ENCODE measurements around the gene NKAIN1.
A peak's percentile ranks its signal among the peaks of the same experiment; 100 is the strongest.
"Not testable (repeated sequence)": the region's sequence is repeated elsewhere in the genome, so short reads cannot be mapped to it uniquely, and the experiment has no call there.

Gene NKAIN1

GRCh38 chr1:31183927-31184554 lies 55.6 kb downstream of the NKAIN1 start:
- Histone ChIP-seq H3K27me3 (no peaks in the 10 kb centered on the region), H3K4me1 (peaks cover 40% of the 10 kb centered on the region), H3K4me2 (peak overlapping the region; percentile 58), H3K9ac (0 out of 2 replicates have a peak overlapping the region, but pooled peaks have one; percentile 4), H4K20me1 (peaks cover 31% of the 10 kb centered on the region), H3K36me3 (no peaks in the 10 kb centered on the region), H3K4me3 (no peak overlapping the region), H3K9me3 (no peaks in the 10 kb centered on the region), H3K27ac (no peak overlapping the region)
- TF ChIP-seq Cebpa-rat (IDR thresholded peaks at IDR 0.05): no peak

GRCh38 chr1:31183126-31183525 lies 56.6 kb downstream of the NKAIN1 start:
- Histone ChIP-seq H3K9ac (no peak overlapping the region), H3K4me3 (no peak overlapping the region), H3K9me3 (no peaks in the 10 kb centered on the region), H3K4me2 (no peak overlapping the region), H3K27ac (no peak overlapping the region), H3K36me3 (no peaks in the 10 kb centered on the region), H3K4me1 (peaks cover 40% of the 10 kb centered on the region), H4K20me1 (peaks cover 31% of the 10 kb centered on the region), H3K27me3 (no peaks in the 10 kb centered on the region)
- TF ChIP-seq Cebpa-rat (IDR thresholded peaks at IDR 0.05): no peak

DNA sequence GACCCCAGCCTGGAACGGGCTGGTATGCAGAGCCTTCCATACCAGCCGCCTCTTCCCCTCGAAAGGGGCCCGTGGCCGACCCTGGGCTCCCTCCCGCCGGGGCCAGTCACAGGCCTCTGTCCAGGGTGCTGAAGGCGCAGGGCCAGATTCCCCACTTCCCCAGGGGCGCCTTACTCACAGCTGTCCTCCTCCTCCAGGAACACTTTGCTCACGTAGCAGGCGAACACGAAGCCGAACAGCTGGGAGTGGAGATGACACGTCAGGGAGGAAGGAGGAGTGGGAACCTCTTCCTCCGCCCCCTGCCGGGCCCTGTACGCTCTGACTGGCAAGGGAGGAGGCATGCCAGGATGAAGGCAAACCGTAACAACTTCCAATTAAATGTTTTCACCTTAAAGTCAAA lies 57.3 kb downstream of the NKAIN1 start:
- H3K27me3 ChIP-seq: no peaks in the 10 kb centered on the region
- no peaks in the 10 kb centered on the region for H3K36me3 ChIP-seq
- H3K27ac ChIP-seq: no peak overlapping the region
- H4K20me1 ChIP-seq: peaks cover 31% of the 10 kb centered on the region
- peak overlapping the region; percentile 61 for H3K4me3 ChIP-seq
- TF ChIP-seq Cebpa-rat (IDR thresholded peaks at IDR 0.05): no peak
- H3K9me3 ChIP-seq: no peaks in the 10 kb centered on the region
- peaks cover 40% of the 10 kb centered on the region for H3K4me1 ChIP-seq
- no peak overlapping the region for H3K9ac ChIP-seq
- H3K4me2 ChIP-seq: peak overlapping the region; percentile 98

GRCh38 chr1:31181515-31182343 lies 58.0 kb downstream of the NKAIN1 start:
- no peaks in the 10 kb centered on the region for H3K27me3 ChIP-seq
- H3K4me2 ChIP-seq: peak overlapping the region; percentile 98
- no peaks in the 10 kb centered on the region for H3K9me3 ChIP-seq
- peaks cover 31% of the 10 kb centered on the region for H4K20me1 ChIP-seq
- no peak overlapping the region for H3K9ac ChIP-seq
- no peak overlapping the region for H3K27ac ChIP-seq
- no peaks in the 10 kb centered on the region for H3K36me3 ChIP-seq
- no peak for TF ChIP-seq Cebpa-rat (IDR thresholded peaks at IDR 0.05)
- H3K4me3 ChIP-seq: peak overlapping the region; percentile 61
- H3K4me1 ChIP-seq: peaks cover 40% of the 10 kb centered on the region

DNA sequence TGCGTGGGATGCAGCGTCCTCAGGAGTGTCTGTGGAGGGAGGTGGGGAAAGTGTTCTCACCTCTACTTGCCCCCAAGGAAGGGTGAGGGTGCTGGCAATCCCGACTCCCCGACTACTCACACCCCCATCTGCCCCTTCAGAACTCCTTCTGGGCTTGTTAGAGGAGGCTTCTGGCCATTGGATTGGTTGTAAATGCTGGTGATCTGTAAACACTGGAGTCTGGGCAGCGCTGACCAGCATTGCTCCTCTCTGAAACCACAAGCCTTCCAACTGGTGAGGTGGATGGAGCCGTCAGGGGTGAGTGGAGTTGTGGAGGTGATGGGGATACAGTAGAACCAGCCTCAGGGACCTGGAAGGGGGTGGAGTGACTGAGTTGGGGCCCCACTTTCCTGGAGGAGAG lies 59.3 kb downstream of the NKAIN1 start:
- Histone ChIP-seq H3K4me3 (no peak overlapping the region), H3K36me3 (no peaks in the 10 kb centered on the region), H3K9me3 (peaks cover 10% of the 10 kb centered on the region), H3K4me2 (no peak overlapping the region), H3K4me1 (peaks cover 38% of the 10 kb centered on the region), H3K27ac (no peak overlapping the region), H3K27me3 (no peaks in the 10 kb centered on the region), H3K9ac (no peak overlapping the region), H4K20me1 (peaks cover 31% of the 10 kb centered on the region)
- no peak for TF ChIP-seq Cebpa-rat (IDR thresholded peaks at IDR 0.05)

GRCh38 chr1:31176291-31176690 lies 63.4 kb downstream of the NKAIN1 start:
- H4K20me1 ChIP-seq, H3K4me2 ChIP-seq, H3K4me3 ChIP-seq, H3K36me3 ChIP-seq, H3K4me1 ChIP-seq, H3K27me3 ChIP-seq, H3K9ac ChIP-seq, H3K27ac ChIP-seq: not testable (repeated sequence)
- peaks cover 17% of the 10 kb centered on the region for H3K9me3 ChIP-seq

GRCh38 chr1:31170486-31170735 lies 69.3 kb downstream of the NKAIN1 start:
- H3K9me3 ChIP-seq: peaks cover 8% of the 10 kb centered on the region
- H3K36me3 ChIP-seq: no peaks in the 10 kb centered on the region
- H3K4me3 ChIP-seq: no peak overlapping the region
- no peak overlapping the region for H3K9ac ChIP-seq
- H3K4me1 ChIP-seq: peaks cover 4% of the 10 kb centered on the region; the same call in 1 of the 2 replicates
- no peak overlapping the region for H3K4me2 ChIP-seq
- H4K20me1 ChIP-seq: no peaks in the 10 kb centered on the region
- H3K27me3 ChIP-seq: no peaks in the 10 kb centered on the region
- TF ChIP-seq Cebpa-rat (IDR thresholded peaks at IDR 0.05): no peak
- H3K27ac ChIP-seq: no peak overlapping the region

DNA sequence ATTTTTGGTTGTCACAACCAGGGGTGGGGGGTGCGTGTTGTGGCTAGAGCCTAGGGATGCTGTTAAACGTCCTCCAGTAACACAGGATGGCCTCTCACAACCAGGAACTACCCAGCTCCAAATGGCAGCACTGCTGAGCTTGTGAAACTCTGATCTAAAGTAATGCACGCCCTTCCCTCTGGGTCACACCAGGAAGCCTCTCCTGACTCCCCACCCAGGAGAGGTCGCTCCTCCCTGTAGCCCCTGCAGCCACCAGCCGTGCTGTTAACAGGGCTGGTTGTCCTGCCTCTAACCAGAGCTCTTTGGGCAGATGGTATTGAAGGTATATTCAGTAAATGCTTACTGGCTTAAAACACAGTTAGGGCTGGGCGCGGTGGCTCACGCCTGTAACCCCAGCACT lies 73.2 kb downstream of the NKAIN1 start:
- no peaks in the 10 kb centered on the region for H3K27me3 ChIP-seq
- H3K4me3 ChIP-seq: no peak overlapping the region
- no peaks in the 10 kb centered on the region for H3K9me3 ChIP-seq
- no peak overlapping the region for H3K9ac ChIP-seq
- no peaks in the 10 kb centered on the region for H4K20me1 ChIP-seq
- peaks cover 14% of the 10 kb centered on the region for H3K4me1 ChIP-seq
- TF ChIP-seq Cebpa-rat (IDR thresholded peaks at IDR 0.05): no peak
- no peak overlapping the region for H3K27ac ChIP-seq
- H3K36me3 ChIP-seq: no peaks in the 10 kb centered on the region
- H3K4me2 ChIP-seq: no peak overlapping the region

DNA sequence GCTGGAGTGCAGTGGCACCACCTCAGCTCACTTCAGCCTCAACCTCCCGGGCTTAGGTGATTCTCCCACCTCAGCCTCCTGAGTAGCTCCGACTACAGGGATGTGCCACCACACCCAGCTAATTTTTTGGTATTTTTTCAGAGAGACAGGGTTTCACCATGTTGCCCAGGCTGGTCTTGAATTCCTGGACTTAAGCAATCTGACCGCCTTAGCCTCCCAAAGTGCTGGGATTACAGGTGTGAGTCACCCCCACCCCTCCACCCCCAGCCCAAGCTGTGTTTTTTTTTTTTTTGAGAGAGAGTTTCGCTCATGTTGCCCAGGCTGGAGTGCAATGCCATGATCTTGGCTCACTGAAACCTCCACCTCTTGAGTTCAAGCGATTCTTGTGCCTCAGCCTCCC lies 75.4 kb downstream of the NKAIN1 start:
- Histone ChIP-seq H3K9ac (no peak overlapping the region), H3K9me3 (no peaks in the 10 kb centered on the region), H3K4me3 (no peak overlapping the region), H3K4me2 (no peak overlapping the region), H3K36me3 (no peaks in the 10 kb centered on the region), H4K20me1 (no peaks in the 10 kb centered on the region), H3K4me1 (peaks cover 10% of the 10 kb centered on the region), H3K27me3 (no peaks in the 10 kb centered on the region), H3K27ac (no peak overlapping the region)
- no peak for TF ChIP-seq Cebpa-rat (IDR thresholded peaks at IDR 0.05)

- TF ChIP-seq Cebpa-rat (IDR thresholded peaks at IDR 0.05): no peak
- no peaks in the 10 kb centered on the region for H3K9me3 ChIP-seq
- H3K4me1 ChIP-seq: peaks cover 10% of the 10 kb centered on the region
- H3K9ac ChIP-seq: no peak overlapping the region
- no peak overlapping the region for H3K4me3 ChIP-seq
- no peaks in the 10 kb centered on the region for H3K36me3 ChIP-seq
- no peaks in the 10 kb centered on the region for H3K27me3 ChIP-seq
- H3K27ac ChIP-seq: no peak overlapping the region
- no peak overlapping the region for H3K4me2 ChIP-seq
- H4K20me1 ChIP-seq: no peaks in the 10 kb centered on the region
These were observed 75.8 kb downstream of the NKAIN1 start for GRCh38 chr1:31163866-31164265.
